ENCODE results near the gene H1-8. TPM values are rescaled to one million over a fixed set of nuclear protein-coding genes. Genes with fewer than 3 reads are reported as not detected.
"Not testable (repeated sequence)": the region's sequence is repeated elsewhere in the genome, so short reads cannot be mapped to it uniquely, and the experiment has no call there.

H1-8 gene
- total RNA-seq, 4 donors from 2014 or later = not detected

DNA sequence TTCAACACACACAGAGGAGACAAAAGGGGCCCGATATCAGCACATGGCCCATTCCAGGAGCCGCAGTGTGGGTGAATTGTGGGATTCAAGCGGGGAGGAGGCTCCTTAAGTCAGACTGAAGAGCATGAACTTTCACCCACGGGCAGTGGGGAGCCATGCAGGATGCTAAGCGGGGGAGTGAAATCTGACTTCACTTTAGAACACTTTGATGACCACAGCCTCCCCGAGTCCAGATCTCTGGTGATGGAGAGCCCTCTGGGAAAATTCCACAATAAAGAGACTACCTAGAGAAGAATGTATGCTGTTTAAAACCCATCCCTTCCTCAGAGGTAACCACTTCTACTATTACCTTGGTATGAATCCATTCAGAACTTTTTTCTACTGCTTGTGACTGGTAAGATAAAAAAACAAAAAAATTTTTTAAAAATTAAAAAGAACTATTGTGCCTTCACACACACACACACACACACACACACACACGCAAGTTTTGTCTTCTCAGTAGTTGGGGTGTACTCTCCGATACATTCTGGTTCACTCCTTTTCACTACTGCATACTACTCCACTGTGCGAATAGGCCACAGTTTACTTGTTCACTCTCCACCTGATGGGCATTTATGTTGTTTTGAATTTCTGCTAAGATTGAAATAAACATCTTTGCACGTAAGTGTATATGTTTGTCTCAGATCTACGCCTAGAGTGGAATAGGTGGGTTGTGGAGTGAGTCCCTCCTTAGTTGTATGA, 2.0 kb upstream of the H1-8 start:
- H3K36me3 ChIP-seq = no peaks in the 10 kb centered on the region
- DNase-seq = no peak
- H3K4me1 ChIP-seq = no peaks in the 10 kb centered on the region
- TF ChIP-seq POLR2A (IDR thresholded peaks at IDR 0.05) = no peak
- TF ChIP-seq, protein P1, sequence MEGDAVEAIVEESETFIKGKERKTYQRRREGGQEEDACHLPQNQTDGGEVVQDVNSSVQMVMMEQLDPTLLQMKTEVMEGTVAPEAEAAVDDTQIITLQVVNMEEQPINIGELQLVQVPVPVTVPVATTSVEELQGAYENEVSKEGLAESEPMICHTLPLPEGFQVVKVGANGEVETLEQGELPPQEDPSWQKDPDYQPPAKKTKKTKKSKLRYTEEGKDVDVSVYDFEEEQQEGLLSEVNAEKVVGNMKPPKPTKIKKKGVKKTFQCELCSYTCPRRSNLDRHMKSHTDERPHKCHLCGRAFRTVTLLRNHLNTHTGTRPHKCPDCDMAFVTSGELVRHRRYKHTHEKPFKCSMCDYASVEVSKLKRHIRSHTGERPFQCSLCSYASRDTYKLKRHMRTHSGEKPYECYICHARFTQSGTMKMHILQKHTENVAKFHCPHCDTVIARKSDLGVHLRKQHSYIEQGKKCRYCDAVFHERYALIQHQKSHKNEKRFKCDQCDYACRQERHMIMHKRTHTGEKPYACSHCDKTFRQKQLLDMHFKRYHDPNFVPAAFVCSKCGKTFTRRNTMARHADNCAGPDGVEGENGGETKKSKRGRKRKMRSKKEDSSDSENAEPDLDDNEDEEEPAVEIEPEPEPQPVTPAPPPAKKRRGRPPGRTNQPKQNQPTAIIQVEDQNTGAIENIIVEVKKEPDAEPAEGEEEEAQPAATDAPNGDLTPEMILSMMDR (IDR thresholded peaks at IDR 0.05) = no peak
- 84 to 89% methylated on average over 11 of the region's 11 CpGs for WGBS, 2 donors
- peaks cover 0 to 7% (median 0%) of the 10 kb centered on the region in 4 donors for H3K27me3 ChIP-seq
- no peaks in the 10 kb centered on the region for H3K9me3 ChIP-seq
- no peak overlapping the region for H3K4me3 ChIP-seq
- H3K27ac ChIP-seq = no peak overlapping the region
- intact Hi-C loops (cut with DNase I) = no loop called here

DNA sequence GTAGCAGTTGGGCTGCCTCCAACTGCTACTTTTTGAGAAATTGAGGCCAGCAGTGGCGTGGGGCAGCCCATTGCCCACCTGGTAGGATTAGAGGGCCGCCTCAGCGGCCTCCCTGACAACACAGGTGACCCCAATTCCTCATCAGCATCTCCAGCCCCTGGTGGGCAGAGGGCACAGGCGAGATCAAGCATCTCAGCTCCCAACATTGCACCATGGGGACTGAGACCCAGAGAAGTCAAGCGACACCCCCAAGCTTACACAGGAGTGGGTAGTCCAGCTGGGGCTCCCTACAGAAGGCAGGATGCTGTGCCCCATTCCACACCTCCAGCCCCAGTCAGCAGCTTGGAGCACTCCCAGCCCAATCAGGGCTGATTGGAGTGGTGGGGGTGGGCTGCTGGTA, 228 bp upstream of the H1-8 start:
- Histone ChIP-seq H3K27me3 (peaks cover 0 to 4% (median 0%) of the 10 kb centered on the region in 4 donors), H3K36me3 (no peaks in the 10 kb centered on the region), H3K9me3 (no peaks in the 10 kb centered on the region), H3K27ac (no peak overlapping the region), H3K4me3 (no peak overlapping the region), H3K4me1 (no peaks in the 10 kb centered on the region)
- intact Hi-C loops (cut with DNase I) = no loop called here
- WGBS, 2 donors = 95% methylated on average over 3 of the region's 5 CpGs; no CpG with 5 or more reads in 1 of the 2 donors
- TF ChIP-seq, protein P1 (IDR thresholded peaks at IDR 0.05) = no peak
- no peak for TF ChIP-seq POLR2A (IDR thresholded peaks at IDR 0.05)
- DNase-seq = no peak

GRCh38 chr3:129543999-129544398, 1.0 kb downstream of the H1-8 start:
- no peak for DNase-seq
- Histone ChIP-seq H3K27ac (no peak overlapping the region), H3K4me3 (no peak overlapping the region), H3K4me1 (no peaks in the 10 kb centered on the region), H3K27me3 (no peaks in the 10 kb centered on the region), H3K9me3 (no peaks in the 10 kb centered on the region), H3K36me3 (no peaks in the 10 kb centered on the region)
- TF ChIP-seq, protein P1 (IDR thresholded peaks at IDR 0.05) = no peak
- no peak for TF ChIP-seq POLR2A (IDR thresholded peaks at IDR 0.05)
- intact Hi-C loops (cut with DNase I) = no loop called here
- WGBS, 2 donors = 86 to 87% methylated on average over 8 to 9 of the region's 9 CpGs

GRCh38 chr3:129545951-129546350, 3.0 kb downstream of the H1-8 start:
- H3K9me3 ChIP-seq; H3K4me1 ChIP-seq; intact Hi-C loops (cut with DNase I); H3K27me3 ChIP-seq; H3K27ac ChIP-seq; H3K36me3 ChIP-seq; H3K4me3 ChIP-seq; DNase-seq: not testable (repeated sequence)
- 84% methylated on average over 3 of the region's 3 CpGs for WGBS, 2 donors

DNA sequence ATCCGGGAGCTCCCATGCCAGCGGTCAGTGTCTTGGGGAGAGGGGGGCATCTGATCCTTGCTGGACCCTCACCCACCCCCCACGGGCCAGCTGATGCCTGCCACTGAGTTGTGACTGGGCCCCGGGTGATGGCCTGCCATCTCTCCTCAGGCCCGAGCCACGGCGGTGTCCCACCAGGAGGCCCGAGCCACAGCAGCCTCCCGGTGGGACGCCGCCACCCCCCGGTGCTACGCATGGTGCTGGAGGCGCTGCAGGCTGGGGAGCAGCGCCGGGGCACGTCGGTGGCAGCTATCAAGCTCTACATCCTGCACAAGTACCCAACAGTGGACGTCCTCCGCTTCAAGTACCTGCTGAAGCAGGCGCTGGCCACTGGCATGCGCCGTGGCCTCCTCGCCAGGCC, 4.3 kb downstream of the H1-8 start:
- intact Hi-C loops (cut with DNase I) = no loop called here
- no peak for DNase-seq
- Histone ChIP-seq H3K4me3 (no peak overlapping the region), H3K27me3 (no peaks in the 10 kb centered on the region), H3K36me3 (no peaks in the 10 kb centered on the region), H3K27ac (no peak overlapping the region), H3K9me3 (no peaks in the 10 kb centered on the region), H3K4me1 (no peaks in the 10 kb centered on the region)
- 80 to 93% methylated on average over 1 to 5 of the region's 24 CpGs for WGBS, 2 donors
- TF ChIP-seq, protein P1 (IDR thresholded peaks at IDR 0.05) = no peak
- no peak for TF ChIP-seq POLR2A (IDR thresholded peaks at IDR 0.05)
